IMR-90 (cell line): ENCODE measurements around the gene ZNF771. TPM values are rescaled to one million over a fixed set of nuclear protein-coding genes. Genes with fewer than 3 reads are reported as not detected.

Experiments used
- ATAC-seq: fragments of 200-7000 bp; cut with Tn5 transposase; 2 replicates; pipeline ENCODE4 v1.9.1; 2020; ENCODE audit warnings: low read depth, mild to moderate bottlenecking, moderate library complexity
- BruUV-seq: library from RNA; stranded (reverse); fragments of 400-500 nt; replicated peaks from 2 replicates; lab custom pipeline; 2021; lab: Mats Ljungman, UMichigan
- CTCF ChIA-PET: fragments of 300-600 bp; formaldehyde crosslinking; extraction: SDS; loops from one replicate; lab custom pipeline; 2021; ENCODE audit warnings: antibody characterized with exemption; lab: Yijun Ruan, JAX
- POLR2A ChIA-PET: fragments of 300-600 bp; sonication (Branson Sonifier 250); formaldehyde crosslinking; loops from one replicate; lab custom pipeline; 2022; ENCODE audit warnings: antibody characterized with exemption; ENCODE audit not compliant: unreplicated experiment; lab: Charles Lee
- DNase-seq: peaks from one replicate; pipeline ENCODE4 v3.0.0; 2013
- H2AFZ ChIP-seq: replicated peaks from 2 replicates; pipeline ENCODE3; 2013; ENCODE audit warnings: low read length, mild to moderate bottlenecking; ENCODE audit not compliant: poor library complexity
- H2AK5ac ChIP-seq: 2 replicates; pipeline ENCODE4 v1.6.1; 2013; ENCODE audit warnings: low read depth, low read length, inconsistent platforms
- H2AK9ac ChIP-seq: replicated peaks from 2 replicates; pipeline ENCODE3; 2013; ENCODE audit warnings: mild to moderate bottlenecking, low read depth, low read length, moderate library complexity; ENCODE audit not compliant: poor library complexity
- H2BK120ac ChIP-seq: 2 replicates; pipeline ENCODE4 v1.6.1; 2013; ENCODE audit warnings: low read depth, low read length, inconsistent platforms
- H2BK15ac ChIP-seq: 3 replicates; pipeline ENCODE4 v1.6.1; 2013; ENCODE audit warnings: low read depth, low read length, inconsistent platforms
- H2BK20ac ChIP-seq: 2 replicates; pipeline ENCODE4 v1.6.1; 2013; ENCODE audit warnings: low read depth, mild to moderate bottlenecking, inconsistent platforms, low read length, moderate library complexity
- H2BK5ac ChIP-seq: 2 replicates; pipeline ENCODE4 v1.6.1; 2013; ENCODE audit warnings: mild to moderate bottlenecking, low read depth, low read length, inconsistent platforms; ENCODE audit not compliant: poor library complexity, severe bottlenecking
- H3K14ac ChIP-seq: replicated peaks from 2 replicates; pipeline ENCODE4 v1.6.1; 2013; ENCODE audit warnings: low read depth, low read length, inconsistent platforms
- H3K18ac ChIP-seq: 2 replicates; pipeline ENCODE4 v1.6.1; 2013; ENCODE audit warnings: low read depth, low read length, control low read depth
- H3K23ac ChIP-seq: 2 replicates; pipeline ENCODE4 v1.6.1; 2013; ENCODE audit warnings: low read depth, low read length, inconsistent platforms
- H3K27ac ChIP-seq: 2 replicates; pipeline ENCODE4 v1.5.1; 2013; ENCODE audit warnings: mild to moderate bottlenecking, control low read depth, low read length; ENCODE audit not compliant: insufficient read depth
- H3K27me3 ChIP-seq: 2 replicates; pipeline ENCODE4 v1.6.1; 2013; ENCODE audit warnings: low read length; ENCODE audit not compliant: control insufficient read depth, insufficient read depth
- H3K36me3 ChIP-seq: 2 replicates; pipeline ENCODE4 v1.6.1; 2013; ENCODE audit warnings: low read length, mixed read lengths; ENCODE audit not compliant: control insufficient read depth, insufficient read depth
- H3K4ac ChIP-seq: 2 replicates; pipeline ENCODE4 v1.6.1; 2013; ENCODE audit warnings: low read depth, low read length, inconsistent platforms
- H3K4me1 ChIP-seq: 2 replicates; pipeline ENCODE4 v1.6.1; 2013; ENCODE audit warnings: low read length, mixed read lengths; ENCODE audit not compliant: control insufficient read depth, insufficient read depth
- H3K4me2 ChIP-seq: 2 replicates; pipeline ENCODE4 v1.6.1; 2013; ENCODE audit warnings: low read depth, mild to moderate bottlenecking, control low read depth, low read length, moderate library complexity
- H3K4me3 ChIP-seq: 2 replicates; pipeline ENCODE4 v1.5.1; 2013; ENCODE audit warnings: low read depth, mild to moderate bottlenecking, control low read depth, low read length, moderate library complexity; ENCODE audit not compliant: insufficient read depth
- H3K56ac ChIP-seq: 2 replicates; pipeline ENCODE4 v1.6.1; 2013; ENCODE audit warnings: low read length, inconsistent platforms; ENCODE audit not compliant: insufficient read depth; ENCODE audit errors: extremely low read depth
- H3K79me1 ChIP-seq, 2 experiments: 2 replicates each; pipeline ENCODE4 v1.6.1; 2013; ENCODE audit warnings: low read length in 2 of 2, inconsistent platforms in 1 of 2, low read depth in 1 of 2
- H3K9ac ChIP-seq: 2 replicates; pipeline ENCODE4 v1.6.1; 2013; ENCODE audit warnings: low read depth, low read length, control low read depth
- H3K9me1 ChIP-seq: 2 replicates; pipeline ENCODE4 v1.6.1; 2013; ENCODE audit warnings: low read length, inconsistent platforms; ENCODE audit not compliant: insufficient read depth
- H3K9me3 ChIP-seq: 2 replicates; pipeline ENCODE4 v1.6.1; 2013; ENCODE audit warnings: low read length; ENCODE audit not compliant: control insufficient read depth, insufficient read depth
- H4K20me1 ChIP-seq: 2 replicates; pipeline ENCODE4 v1.6.1; 2013; ENCODE audit warnings: low read length, inconsistent platforms; ENCODE audit not compliant: insufficient read depth
- H4K5ac ChIP-seq: 2 replicates; pipeline ENCODE4 v1.6.1; 2013; ENCODE audit warnings: mild to moderate bottlenecking, low read depth, low read length, control low read depth
- H4K8ac ChIP-seq, 2 experiments: 2 replicates each; pipeline ENCODE4 v1.6.1; 2013; ENCODE audit warnings: low read depth in 2 of 2, low read length in 2 of 2, control low read depth in 1 of 2, inconsistent platforms in 1 of 2
- H4K91ac ChIP-seq: 2 replicates; pipeline ENCODE4 v1.6.1; 2013; ENCODE audit warnings: low read depth, low read length, inconsistent platforms; ENCODE audit not compliant: insufficient read depth
- BHLHE40 ChIP-seq: fragments of 150-350 bp; IDR thresholded peaks from 2 replicates; pipeline ENCODE4 v1.6.1; 2016; ENCODE audit warnings: mild to moderate bottlenecking, low read depth, low read length
- CEBPB ChIP-seq: IDR thresholded peaks from 2 replicates; pipeline ENCODE4 v1.6.1; 2012; ENCODE audit warnings: low read depth, low read length, improper control_type of control experiment
- CHD1 ChIP-seq: IDR thresholded peaks from 2 replicates; pipeline ENCODE4 v1.6.1; 2012; ENCODE audit warnings: low read depth, low read length, improper control_type of control experiment
- CTCF ChIP-seq: conservative IDR thresholded peaks from 2 replicates; pipeline ENCODE4 v1.5.1; 2012; ENCODE audit warnings: mild to moderate bottlenecking, low read depth, low read length, improper control_type of control experiment
- ELK1 ChIP-seq: fragments of 150-350 bp; IDR thresholded peaks from 2 replicates; pipeline ENCODE4 v1.6.1; 2016; ENCODE audit warnings: low read depth, mild to moderate bottlenecking, low read length, moderate library complexity, borderline replicate concordance
- FOS ChIP-seq: fragments of 150-350 bp; IDR thresholded peaks from 2 replicates; pipeline ENCODE4 v1.6.1; 2016; ENCODE audit warnings: low read depth, low read length
- MAFK ChIP-seq: IDR thresholded peaks from 2 replicates; pipeline ENCODE4 v1.6.1; 2012; ENCODE audit warnings: low read depth, low read length, improper control_type of control experiment
- MAZ ChIP-seq: IDR thresholded peaks from 2 replicates; pipeline ENCODE4 v1.6.1; 2012; ENCODE audit warnings: low read depth, mild to moderate bottlenecking, low read length, improper control_type of control experiment, moderate library complexity, borderline replicate concordance
- MXI1 ChIP-seq: IDR thresholded peaks from 2 replicates; pipeline ENCODE4 v1.6.1; 2012; ENCODE audit warnings: low read depth, mild to moderate bottlenecking, low read length, moderate library complexity, borderline replicate concordance
- NFE2L2 ChIP-seq: fragments of 150-350 bp; IDR thresholded peaks from 2 replicates; pipeline ENCODE4 v1.6.1; 2016; ENCODE audit warnings: low read depth, mild to moderate bottlenecking, low read length
- POLR2A ChIP-seq: IDR thresholded peaks from 2 replicates; pipeline ENCODE4 v1.6.1; 2012; ENCODE audit warnings: mild to moderate bottlenecking, low read depth, low read length
- RAD21 ChIP-seq: IDR thresholded peaks from 2 replicates; pipeline ENCODE4 v1.6.1; 2012; ENCODE audit warnings: low read length, improper control_type of control experiment
- RCOR1 ChIP-seq: IDR thresholded peaks from 2 replicates; pipeline ENCODE4 v1.6.1; 2012; ENCODE audit warnings: mild to moderate bottlenecking, low read length, improper control_type of control experiment; ENCODE audit not compliant: insufficient replicate concordance
- RFX5 ChIP-seq: IDR thresholded peaks from 2 replicates; pipeline ENCODE4 v1.8.0; 2012; ENCODE audit warnings: low read depth, mild to moderate bottlenecking, low read length, moderate library complexity
- SMC3 ChIP-seq: fragments of 150-350 bp; IDR thresholded peaks from 2 replicates; pipeline ENCODE4 v1.6.1; 2016; ENCODE audit warnings: low read depth, mild to moderate bottlenecking, antibody characterized with exemption, low read length, moderate library complexity
- USF2 ChIP-seq: fragments of 150-350 bp; IDR thresholded peaks from 2 replicates; pipeline ENCODE4 v1.6.1; 2017; ENCODE audit warnings: mild to moderate bottlenecking, antibody characterized with exemption, low read length, low read depth
- WGBS, 2 experiments: methylation state at CpG; one replicate each; pipeline versions ENCODE4 v1.1.5 to v1.1.7; 2013; ENCODE audit warnings: missing lambda C conversion rate in 2 of 2; ENCODE audit not compliant: insufficient read length in 1 of 2; ENCODE audit errors: extremely low coverage in 2 of 2; 5-methylcytosine and 5-hydroxymethylcytosine counted together
- dilution Hi-C: fragments of 300-500 bp; cut with HindIII; formaldehyde crosslinking; loops from one replicate; pipeline ENCODE4 v1.14.3; 2018; ENCODE audit warnings: low sequenced_read_pairs; ENCODE audit not compliant: unreplicated experiment
- in situ Hi-C: fragments of 300-500 bp; cut with MboI; formaldehyde crosslinking; loops from 3 replicates; pipeline ENCODE4 v1.14.3; 2019; ENCODE audit warnings: low sequenced_read_pairs, inconsistent platforms, mixed read lengths
- intact Hi-C: fragments of 100-400 bp; cut with micrococcal nuclease; formaldehyde crosslinking; loops from 2 replicates; pipeline ENCODE4 v1.10.0; 2022
- polyA plus RNA-seq, 3 experiments: library from polyadenylated mRNA; depleted of rRNA; stranded (reverse); fragments of >200 nt; gene quantifications; 2 replicates each; pipeline ENCODE4 v1.2.3, GENCODE V29; 2012; ENCODE audit warnings: low replicate concordance in 1 of 3
- total RNA-seq: library from RNA; depleted of rRNA; stranded (reverse); fragments of >200 nt; gene quantifications from 2 replicates; pipeline ENCODE4 v1.2.3, GENCODE V29; 2012

Gene ZNF771
- total and polyA plus RNA-seq, 2 of the 4 experiments (the other 2 are of a cell fraction) = 5.2 to 10.9 TPM

DNA sequence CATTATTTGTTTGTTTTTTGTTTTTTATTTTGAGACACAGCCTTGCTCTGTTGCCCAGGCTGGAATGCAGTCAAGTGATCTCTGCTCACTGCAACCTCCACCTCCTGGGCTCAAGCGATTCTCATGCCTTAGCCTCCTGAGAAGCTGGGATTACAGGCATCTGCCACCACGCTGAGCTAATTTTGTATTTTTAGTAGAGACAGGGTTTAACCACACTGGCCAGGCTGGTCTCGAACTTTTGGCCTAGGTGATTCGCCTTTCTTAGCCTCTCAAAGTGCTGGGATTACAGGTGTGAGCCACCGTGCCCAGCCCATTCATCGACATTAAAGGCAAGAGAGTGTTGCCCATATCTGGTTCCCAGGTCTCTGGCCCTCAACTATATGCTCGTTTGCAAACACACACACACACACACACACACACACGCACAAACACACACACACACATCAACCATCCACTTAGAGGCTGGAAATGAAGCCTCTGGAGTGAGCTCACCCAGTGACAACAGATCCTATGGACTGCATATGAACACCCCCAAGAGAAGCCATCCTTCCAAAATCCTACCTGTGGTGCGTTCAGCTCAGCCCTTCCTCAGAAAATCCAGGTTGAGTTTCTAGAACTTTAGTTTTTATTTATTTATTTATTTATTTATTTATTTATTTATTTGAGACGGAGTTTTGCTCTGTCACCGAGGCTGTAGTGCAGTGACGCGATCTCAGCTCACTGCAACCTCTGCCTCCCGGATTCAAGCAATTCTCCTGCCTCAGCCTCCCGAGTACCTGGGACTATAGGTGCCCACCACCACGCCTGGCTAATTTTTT lies 50.5 kb downstream of the ZNF771 start:
- H2BK20ac ChIP-seq = no peak overlapping the region
- no peak overlapping the region for H2AK5ac ChIP-seq
- H2AK9ac ChIP-seq = no peak overlapping the region
- H2AFZ ChIP-seq = no peak overlapping the region
- ChIA-PET CTCF (no interaction called here), POLR2A (no interaction called here)
- H3K27me3 ChIP-seq = peaks cover 26% of the 10 kb centered on the region
- no peak for DNase-seq
- no peak overlapping the region for H3K4me2 ChIP-seq
- WGBS, 2 experiments = 75% methylated on average over 6 of the region's 16 CpGs; no CpG with 5 or more reads in 1 of the 2 experiments
- no peak overlapping the region for H3K56ac ChIP-seq
- no peak overlapping the region for H3K27ac ChIP-seq
- intact Hi-C loops = no loop called here
- in situ Hi-C loops = no loop called here
- H3K9me3 ChIP-seq = no peaks in the 10 kb centered on the region
- H3K4me3 ChIP-seq = no peak overlapping the region
- no peak overlapping the region for H2BK120ac ChIP-seq
- H4K20me1 ChIP-seq = no peaks in the 10 kb centered on the region
- no peak overlapping the region for H4K8ac ChIP-seq
- no peak overlapping the region for H3K23ac ChIP-seq
- no peaks in the 10 kb centered on the region for H3K9me1 ChIP-seq
- no peak overlapping the region for H4K5ac ChIP-seq
- H3K36me3 ChIP-seq = no peaks in the 10 kb centered on the region
- no peak for TF ChIP-seq RFX5
- TF ChIP-seq MXI1 = no peak
- no peak for TF ChIP-seq NFE2L2
- TF ChIP-seq RCOR1 = no peak
- TF ChIP-seq CEBPB = no peak
- TF ChIP-seq MAFK = no peak
- TF ChIP-seq RAD21 = no peak
- TF ChIP-seq USF2 = no peak
- TF ChIP-seq ELK1 = no peak
- no peak for TF ChIP-seq POLR2A
- no peak for TF ChIP-seq SMC3
- TF ChIP-seq CTCF = no peak
- no peak for TF ChIP-seq CHD1
- TF ChIP-seq FOS = no peak
- TF ChIP-seq MAZ = no peak
- TF ChIP-seq BHLHE40 = no peak
- H4K91ac ChIP-seq = no peak overlapping the region
- no peak overlapping the region for H3K9ac ChIP-seq
- H3K18ac ChIP-seq = no peak overlapping the region
- ATAC-seq = no peak
- no TSS peak for BruUV-seq
- H3K14ac ChIP-seq = no peak overlapping the region
- no peaks in the 10 kb centered on the region for H3K4me1 ChIP-seq
- H2BK15ac ChIP-seq = no peak overlapping the region
- no peak overlapping the region for H3K4ac ChIP-seq
- dilution Hi-C loops = no loop called here
- H3K79me1 ChIP-seq = no peaks in the 10 kb centered on the region
- no peak overlapping the region for H2BK5ac ChIP-seq
